GM12878 (cell line): Measurements from ENCODE around the gene DUOX2. TPM values are rescaled to one million over a fixed set of nuclear protein-coding genes. Genes with fewer than 3 reads are reported as not detected.

Experiments used
- ATAC-seq: fragments of 200-7000 bp; cut with Tn5 transposase; 3 replicates; pipeline ENCODE4 v1.9.1; 2020; ENCODE audit warnings: mild to moderate bottlenecking, moderate library complexity
- BruUV-seq: library from RNA; stranded (reverse); fragments of 400-500 nt; replicated peaks from 2 replicates; lab custom pipeline; 2021; lab: Mats Ljungman, UMichigan
- CTCF ChIA-PET: fragments of 300-600 bp; sonication (Branson Sonifier 250); formaldehyde crosslinking; extraction: SDS; loops from one replicate; lab custom pipeline; 2021; ENCODE audit warnings: inconsistent platforms; lab: Yijun Ruan, JAX
- POLR2A ChIA-PET: fragments of 350-600 bp; formaldehyde crosslinking; extraction: SDS; loops from one replicate; lab custom pipeline; 2021; ENCODE audit warnings: inconsistent platforms; lab: Charles Lee
- RAD21 ChIA-PET: fragments of 300-600 bp; sonication (Branson Sonifier 250); formaldehyde crosslinking; loops from one replicate; lab custom pipeline; 2023; ENCODE audit warnings: antibody characterized with exemption; ENCODE audit not compliant: unreplicated experiment; lab: Charles Lee
- SMC1A ChIA-PET: fragments of 300-600 bp; sonication (Branson Sonifier 250); formaldehyde crosslinking; loops from one replicate; lab custom pipeline; 2023; ENCODE audit not compliant: unreplicated experiment, uncharacterized antibody; lab: Charles Lee
- DNase-seq: peaks from one replicate; pipeline ENCODE4 v3.0.0-alpha.2; 2011; ENCODE audit warnings: low read depth, low spot score
- FAIRE-seq: peaks from 3 replicates; lab custom pipeline; 2011; peaks lifted over from hg19 to GRCh38; lab: Jason Lieb, UNC
- H2AFZ ChIP-seq: 2 replicates; pipeline ENCODE4 v1.6.0; 2011; ENCODE audit warnings: low read depth, low read length, control low read depth; ENCODE audit not compliant: control insufficient read depth
- H3K27ac ChIP-seq: 2 replicates; pipeline ENCODE4 v1.5.1; 2011; ENCODE audit warnings: control low read depth; ENCODE audit not compliant: control insufficient read depth, insufficient read depth
- H3K27me3 ChIP-seq, 2 experiments: replicated peaks in 1 of 2; 2 replicates each; pipeline versions ENCODE4 v1.6.0 to v1.6.1; 2011; ENCODE audit warnings: low read length in 1 of 2; ENCODE audit not compliant: control insufficient read depth in 2 of 2, insufficient read depth in 2 of 2
- H3K36me3 ChIP-seq, 2 experiments: 2 replicates each; pipeline ENCODE4 v1.5.1; 2011; ENCODE audit warnings: low read length in 1 of 2; ENCODE audit not compliant: control insufficient read depth in 2 of 2, insufficient read depth in 2 of 2
- H3K4me1 ChIP-seq: 2 replicates; pipeline ENCODE4 v1.6.1; 2011; ENCODE audit warnings: mild to moderate bottlenecking, low read length, moderate library complexity, mixed read lengths; ENCODE audit not compliant: control insufficient read depth, insufficient read depth
- H3K4me2 ChIP-seq: 2 replicates; pipeline ENCODE4 v1.6.0; 2011; ENCODE audit warnings: control low read depth; ENCODE audit not compliant: control insufficient read depth, insufficient read depth
- H3K4me3 ChIP-seq: fragments of 200-600 bp; sonication (generic); 2 replicates; pipeline ENCODE4 v1.5.1; 2016
- H3K79me2 ChIP-seq: 2 replicates; pipeline ENCODE4 v1.6.0; 2011; ENCODE audit warnings: low read length; ENCODE audit not compliant: control insufficient read depth, insufficient read depth
- H3K9ac ChIP-seq: 2 replicates; pipeline ENCODE4 v1.8.0; 2011; ENCODE audit warnings: low read length, control low read depth, mixed read lengths; ENCODE audit not compliant: control insufficient read depth, insufficient read depth
- H3K9me3 ChIP-seq: replicated peaks from 3 replicates; pipeline ENCODE4 v1.5.1; 2011; ENCODE audit warnings: mild to moderate bottlenecking, low read length; ENCODE audit not compliant: control insufficient read depth, insufficient read depth
- H4K20me1 ChIP-seq: 2 replicates; pipeline ENCODE4 v1.6.0; 2011; ENCODE audit not compliant: control insufficient read depth, insufficient read depth
- CBFB ChIP-seq: IDR thresholded peaks from 2 replicates; pipeline ENCODE4 v1.6.1; 2016; ENCODE audit warnings: antibody characterized with exemption, low read depth
- CEBPB ChIP-seq, 2 experiments: fragments of 150-350 bp in 1 of 2; IDR thresholded peaks; 2 replicates each; pipeline ENCODE4 v1.6.1; 2012 to 2014; ENCODE audit warnings: low read depth in 2 of 2, low read length in 2 of 2, borderline replicate concordance in 1 of 2, inconsistent platforms in 1 of 2
- EZH2 ChIP-seq: IDR thresholded peaks from 2 replicates; pipeline ENCODE4 v1.6.1; 2012; ENCODE audit warnings: low read depth, mild to moderate bottlenecking, control low read depth, inconsistent platforms, low read length, borderline replicate concordance; ENCODE audit not compliant: control insufficient read depth
- PML ChIP-seq: IDR thresholded peaks from 2 replicates; pipeline ENCODE4 v1.6.1; 2012; ENCODE audit warnings: low read length, inconsistent platforms
- RAD21 ChIP-seq: IDR thresholded peaks from 2 replicates; pipeline ENCODE4 v1.6.1; 2011; ENCODE audit warnings: mild to moderate bottlenecking, low read depth, low read length, moderate library complexity; ENCODE audit not compliant: insufficient read depth
- SMC3 ChIP-seq: IDR thresholded peaks from 2 replicates; pipeline ENCODE4 v1.6.1; 2011; ENCODE audit warnings: low read length, improper control_type of control experiment, borderline replicate concordance
- SP1 ChIP-seq: IDR thresholded peaks from one replicate; pipeline ENCODE4 v1.6.1; 2011; ENCODE audit warnings: low read depth, low read length
- WGBS: methylation state at CpG from one replicate; pipeline ENCODE4 v1.1.6; 2016; ENCODE audit warnings: low lambda C conversion rate; ENCODE audit not compliant: insufficient replicate concordance, insufficient coverage; ENCODE audit errors: missing lambda C conversion rate; 5-methylcytosine and 5-hydroxymethylcytosine counted together
- in situ Hi-C: fragments of 300-500 bp; cut with MboI; formaldehyde crosslinking; loops from 9 replicates; pipeline ENCODE4 v1.14.3; 2018; ENCODE audit warnings: mixed read lengths
- intact Hi-C: fragments of 100-400 bp; cut with micrococcal nuclease; formaldehyde crosslinking; loops from one replicate; pipeline ENCODE4 v1.14.2; 2022; ENCODE audit not compliant: unreplicated experiment
- polyA plus RNA-seq, 11 experiments: library from polyadenylated mRNA; depleted of rRNA in 4 of 11; unstranded in 6 of 11; stranded (reverse) in 5 of 11; fragments of >200 nt; fragmentation: Nextera tagmentation in 4 of 11; fragmentation: Illumina TruSeq in 1 of 11; extraction: Ambion mirVana in 4 of 11; extraction: Trizol in 1 of 11; gene quantifications; 1 replicate in 1 of 11; 2 replicates in 10 of 11; pipeline versions ENCODE4 v1.2.1 to v1.2.3, GENCODE V29; 2011 to 2016; ENCODE audit warnings: inconsistent platforms in 2 of 11, missing spikeins in 2 of 11, low read depth in 1 of 11
- total RNA-seq, 4 experiments: library from RNA; depleted of rRNA in 3 of 4; stranded (reverse); fragments of >200 nt in 3 of 4; fragmentation: Illumina TruSeq in 1 of 4; extraction: Trizol in 1 of 4; gene quantifications; 2 replicates each; pipeline versions ENCODE4 v1.2.1 to v1.2.3, GENCODE V29; 2013 to 2021
- TF ChIP-seq, protein P1 (sequence below): fragments of 450-650 bp; IDR thresholded peaks from 2 replicates; pipeline ENCODE4 v1.6.1; 2017; ENCODE audit warnings: mild to moderate bottlenecking, moderate library complexity
- TF ChIP-seq, protein P2 (sequence below): IDR thresholded peaks from 2 replicates; pipeline ENCODE4 v1.6.1; 2012; ENCODE audit warnings: improper control_type of control experiment, low read depth, low read length; ENCODE audit not compliant: insufficient replicate concordance
- TF ChIP-seq, protein P3 (sequence below): fragments of 450-650 bp; IDR thresholded peaks from 2 replicates; pipeline ENCODE4 v1.6.1; 2016; ENCODE audit warnings: mild to moderate bottlenecking

Gene DUOX2
- total and polyA plus RNA-seq, 10 of the 15 experiments (the other 5 are each of a cell fraction or from before 2014, with no cell fraction given) = 0.05 TPM; not detected in 9

DNA sequence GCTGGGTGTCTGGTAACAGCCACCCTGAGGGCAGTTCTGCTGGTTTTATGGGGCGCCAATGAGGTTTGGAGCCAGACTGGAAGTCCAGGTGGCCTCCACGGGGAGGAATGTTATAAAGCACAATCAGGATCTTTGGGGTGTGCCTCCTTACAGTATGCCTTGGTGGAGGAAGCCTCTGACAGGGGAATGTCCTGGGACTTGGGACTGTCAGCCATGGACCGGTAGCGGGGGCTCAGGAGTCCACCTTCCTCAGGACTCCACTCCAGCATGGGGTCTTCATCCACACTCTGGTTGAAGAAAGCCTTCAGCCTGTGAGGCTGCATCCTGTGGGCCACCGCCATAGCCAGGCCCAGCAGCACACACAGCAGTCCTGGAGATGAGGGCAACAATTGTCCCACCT lies 5.0 kb upstream of the DUOX2 start (continued):
- TF ChIP-seq, protein P1, sequence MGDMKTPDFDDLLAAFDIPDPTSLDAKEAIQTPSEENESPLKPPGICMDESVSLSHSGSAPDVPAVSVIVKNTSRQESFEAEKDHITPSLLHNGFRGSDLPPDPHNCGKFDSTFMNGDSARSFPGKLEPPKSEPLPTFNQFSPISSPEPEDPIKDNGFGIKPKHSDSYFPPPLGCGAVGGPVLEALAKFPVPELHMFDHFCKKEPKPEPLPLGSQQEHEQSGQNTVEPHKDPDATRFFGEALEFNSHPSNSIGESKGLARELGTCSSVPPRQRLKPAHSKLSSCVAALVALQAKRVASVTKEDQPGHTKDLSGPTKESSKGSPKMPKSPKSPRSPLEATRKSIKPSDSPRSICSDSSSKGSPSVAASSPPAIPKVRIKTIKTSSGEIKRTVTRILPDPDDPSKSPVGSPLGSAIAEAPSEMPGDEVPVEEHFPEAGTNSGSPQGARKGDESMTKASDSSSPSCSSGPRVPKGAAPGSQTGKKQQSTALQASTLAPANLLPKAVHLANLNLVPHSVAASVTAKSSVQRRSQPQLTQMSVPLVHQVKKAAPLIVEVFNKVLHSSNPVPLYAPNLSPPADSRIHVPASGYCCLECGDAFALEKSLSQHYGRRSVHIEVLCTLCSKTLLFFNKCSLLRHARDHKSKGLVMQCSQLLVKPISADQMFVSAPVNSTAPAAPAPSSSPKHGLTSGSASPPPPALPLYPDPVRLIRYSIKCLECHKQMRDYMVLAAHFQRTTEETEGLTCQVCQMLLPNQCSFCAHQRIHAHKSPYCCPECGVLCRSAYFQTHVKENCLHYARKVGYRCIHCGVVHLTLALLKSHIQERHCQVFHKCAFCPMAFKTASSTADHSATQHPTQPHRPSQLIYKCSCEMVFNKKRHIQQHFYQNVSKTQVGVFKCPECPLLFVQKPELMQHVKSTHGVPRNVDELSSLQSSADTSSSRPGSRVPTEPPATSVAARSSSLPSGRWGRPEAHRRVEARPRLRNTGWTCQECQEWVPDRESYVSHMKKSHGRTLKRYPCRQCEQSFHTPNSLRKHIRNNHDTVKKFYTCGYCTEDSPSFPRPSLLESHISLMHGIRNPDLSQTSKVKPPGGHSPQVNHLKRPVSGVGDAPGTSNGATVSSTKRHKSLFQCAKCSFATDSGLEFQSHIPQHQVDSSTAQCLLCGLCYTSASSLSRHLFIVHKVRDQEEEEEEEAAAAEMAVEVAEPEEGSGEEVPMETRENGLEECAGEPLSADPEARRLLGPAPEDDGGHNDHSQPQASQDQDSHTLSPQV = no peak
- TF ChIP-seq EZH2 (no peak), PML (no peak), CBFB (no peak)

DNA sequence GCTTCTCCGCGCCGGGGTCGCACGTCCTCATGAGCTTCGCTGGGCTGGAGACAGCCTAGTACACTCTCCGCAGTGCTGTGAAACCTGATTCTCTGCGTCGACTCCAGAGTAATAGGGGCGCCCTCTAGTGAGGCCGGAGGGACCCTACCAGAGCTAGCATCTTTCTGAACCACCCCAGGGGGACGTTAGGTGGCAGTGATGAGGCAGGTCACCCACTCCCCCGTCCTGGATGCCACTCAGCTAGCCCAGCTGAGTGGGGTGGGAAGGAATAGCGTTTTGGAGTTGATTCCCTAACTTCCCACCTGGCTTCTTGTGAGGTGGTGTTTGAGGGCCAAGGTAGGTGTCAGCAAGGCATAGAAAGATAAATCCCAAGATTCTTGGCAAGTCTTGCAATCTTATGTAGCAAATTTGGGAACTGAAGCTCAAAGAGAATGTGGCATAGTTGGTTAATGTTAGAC lies 4.2 kb upstream of the DUOX2 start:
- Histone ChIP-seq H3K9me3 (no peaks in the 10 kb centered on the region), H3K27me3 (peaks cover 15 to 29% of the 10 kb centered on the region in 2 experiments), H3K27ac (no peak overlapping the region), H2AFZ (no peak overlapping the region), H3K9ac (no peak overlapping the region), H3K36me3 (no peaks in the 10 kb centered on the region), H3K4me1 (no peaks in the 10 kb centered on the region; the same call in 1 of the 2 replicates), H3K79me2 (no peaks in the 10 kb centered on the region), H3K4me3 (peak overlapping the region; percentile 0; the same call in 1 of the 2 replicates), H4K20me1 (no peaks in the 10 kb centered on the region), H3K4me2 (peak overlapping the region; percentile 24; the same call in 1 of the 2 replicates)
- DNase-seq (peak; percentile 45), ATAC-seq (peak; percentile 98), FAIRE-seq (peak; percentile 97)
- ChIA-PET POLR2A (no interaction called here), CTCF (interaction anchor here (0.6 to 2.2 kb wide), 64 partner anchors 9 to 394 kb away, joined by 3 to 27 read pairs (median 4); partner anchors contain the start of genes DUOX1 and SORD), RAD21 (interaction anchor here (0.6 to 1.9 kb wide), 20 partner anchors 8 to 573 kb away, joined by 3 to 16 read pairs (median 3); partner anchors contain the start of gene SORD), SMC1A (interaction anchor here (0.7 to 1.8 kb wide), 12 partner anchors 9 to 365 kb away, joined by 3 to 9 read pairs (median 3); no protein-coding TSS in a partner anchor)
- WGBS = 4% methylated on average over 14 of the region's 14 CpGs
- in situ Hi-C loops = loop anchor here (10.0 kb wide), 1 partner anchor 57 kb away; no protein-coding TSS in a partner anchor
- intact Hi-C loops = no loop called here
- no TSS peak for BruUV-seq
- TF ChIP-seq, protein P2, sequence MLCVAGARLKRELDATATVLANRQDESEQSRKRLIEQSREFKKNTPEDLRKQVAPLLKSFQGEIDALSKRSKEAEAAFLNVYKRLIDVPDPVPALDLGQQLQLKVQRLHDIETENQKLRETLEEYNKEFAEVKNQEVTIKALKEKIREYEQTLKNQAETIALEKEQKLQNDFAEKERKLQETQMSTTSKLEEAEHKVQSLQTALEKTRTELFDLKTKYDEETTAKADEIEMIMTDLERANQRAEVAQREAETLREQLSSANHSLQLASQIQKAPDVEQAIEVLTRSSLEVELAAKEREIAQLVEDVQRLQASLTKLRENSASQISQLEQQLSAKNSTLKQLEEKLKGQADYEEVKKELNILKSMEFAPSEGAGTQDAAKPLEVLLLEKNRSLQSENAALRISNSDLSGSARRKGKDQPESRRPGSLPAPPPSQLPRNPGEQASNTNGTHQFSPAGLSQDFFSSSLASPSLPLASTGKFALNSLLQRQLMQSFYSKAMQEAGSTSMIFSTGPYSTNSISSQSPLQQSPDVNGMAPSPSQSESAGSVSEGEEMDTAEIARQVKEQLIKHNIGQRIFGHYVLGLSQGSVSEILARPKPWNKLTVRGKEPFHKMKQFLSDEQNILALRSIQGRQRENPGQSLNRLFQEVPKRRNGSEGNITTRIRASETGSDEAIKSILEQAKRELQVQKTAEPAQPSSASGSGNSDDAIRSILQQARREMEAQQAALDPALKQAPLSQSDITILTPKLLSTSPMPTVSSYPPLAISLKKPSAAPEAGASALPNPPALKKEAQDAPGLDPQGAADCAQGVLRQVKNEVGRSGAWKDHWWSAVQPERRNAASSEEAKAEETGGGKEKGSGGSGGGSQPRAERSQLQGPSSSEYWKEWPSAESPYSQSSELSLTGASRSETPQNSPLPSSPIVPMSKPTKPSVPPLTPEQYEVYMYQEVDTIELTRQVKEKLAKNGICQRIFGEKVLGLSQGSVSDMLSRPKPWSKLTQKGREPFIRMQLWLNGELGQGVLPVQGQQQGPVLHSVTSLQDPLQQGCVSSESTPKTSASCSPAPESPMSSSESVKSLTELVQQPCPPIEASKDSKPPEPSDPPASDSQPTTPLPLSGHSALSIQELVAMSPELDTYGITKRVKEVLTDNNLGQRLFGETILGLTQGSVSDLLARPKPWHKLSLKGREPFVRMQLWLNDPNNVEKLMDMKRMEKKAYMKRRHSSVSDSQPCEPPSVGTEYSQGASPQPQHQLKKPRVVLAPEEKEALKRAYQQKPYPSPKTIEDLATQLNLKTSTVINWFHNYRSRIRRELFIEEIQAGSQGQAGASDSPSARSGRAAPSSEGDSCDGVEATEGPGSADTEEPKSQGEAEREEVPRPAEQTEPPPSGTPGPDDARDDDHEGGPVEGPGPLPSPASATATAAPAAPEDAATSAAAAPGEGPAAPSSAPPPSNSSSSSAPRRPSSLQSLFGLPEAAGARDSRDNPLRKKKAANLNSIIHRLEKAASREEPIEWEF = no peak
- no peak for TF ChIP-seq CEBPB (IDR thresholded peaks at IDR 0.05; ENCODE audit: borderline replicate concordance in 1 of 2, low read depth in 2 of 2, low read length in 2 of 2)
- TF ChIP-seq, protein P3, sequence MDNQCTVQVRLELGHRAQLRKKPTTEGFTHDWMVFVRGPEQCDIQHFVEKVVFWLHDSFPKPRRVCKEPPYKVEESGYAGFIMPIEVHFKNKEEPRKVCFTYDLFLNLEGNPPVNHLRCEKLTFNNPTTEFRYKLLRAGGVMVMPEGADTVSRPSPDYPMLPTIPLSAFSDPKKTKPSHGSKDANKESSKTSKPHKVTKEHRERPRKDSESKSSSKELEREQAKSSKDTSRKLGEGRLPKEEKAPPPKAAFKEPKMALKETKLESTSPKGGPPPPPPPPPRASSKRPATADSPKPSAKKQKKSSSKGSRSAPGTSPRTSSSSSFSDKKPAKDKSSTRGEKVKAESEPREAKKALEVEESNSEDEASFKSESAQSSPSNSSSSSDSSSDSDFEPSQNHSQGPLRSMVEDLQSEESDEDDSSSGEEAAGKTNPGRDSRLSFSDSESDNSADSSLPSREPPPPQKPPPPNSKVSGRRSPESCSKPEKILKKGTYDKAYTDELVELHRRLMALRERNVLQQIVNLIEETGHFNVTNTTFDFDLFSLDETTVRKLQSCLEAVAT = no peak
- TF ChIP-seq RAD21 = peak; percentile 76
- peak; percentile 16 for TF ChIP-seq SP1
- TF ChIP-seq SMC3 = peak; percentile 81
